Measurements from ENCODE around the gene CIB1. TPM values are rescaled to one million over a fixed set of nuclear protein-coding genes. Genes with fewer than 3 reads are reported as not detected.
A peak's percentile ranks its signal among the peaks of the same experiment; 100 is the strongest.

The CIB1 gene
- total RNA-seq, 1 donor from 2014 or later, result 19.8 TPM

DNA sequence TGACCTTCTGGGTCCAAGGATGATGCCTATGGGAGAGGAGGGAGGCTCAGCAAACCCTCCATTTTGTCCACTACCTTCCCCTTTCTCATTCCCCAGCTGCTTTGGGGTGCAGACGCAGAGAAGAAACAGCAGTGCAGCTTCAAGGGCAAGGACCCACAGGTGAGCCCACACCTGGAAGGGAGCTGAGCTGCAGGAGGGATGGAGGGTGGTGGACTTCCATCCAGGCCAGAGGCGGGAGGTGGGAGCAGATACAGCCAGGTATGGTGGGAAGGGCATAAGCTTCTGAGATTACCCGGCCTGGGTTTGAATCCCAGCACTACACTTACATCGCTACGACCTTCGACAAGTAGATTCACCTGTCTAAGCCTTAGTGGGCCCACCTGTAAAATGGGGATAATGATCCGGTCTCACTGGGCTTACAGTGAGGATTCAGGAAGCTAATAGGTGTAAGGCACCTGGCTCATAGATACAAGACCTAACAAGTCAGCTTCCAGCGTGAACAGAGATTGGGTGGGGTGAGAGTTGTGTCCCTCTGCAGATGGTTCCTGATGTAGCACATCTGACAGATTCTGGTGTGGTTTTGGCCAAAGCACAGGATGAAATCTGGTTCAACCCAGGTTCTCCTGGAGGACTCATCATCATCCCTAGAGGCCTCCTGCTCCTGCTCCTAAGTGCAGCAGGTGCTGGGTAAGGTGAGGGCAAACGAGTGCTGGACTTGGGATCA, 15.9 kb downstream of the CIB1 start:
- Mint-ChIP-seq H3K4me3 (ENCODE audit: unreplicated experiment) (no peak overlapping the region), H3K9me3 (ENCODE audit: unreplicated experiment) (no peaks in the 10 kb centered on the region), H3K27me3 (ENCODE audit: unreplicated experiment) (no peaks in the 10 kb centered on the region), H3K36me3 (ENCODE audit: low read depth, unreplicated experiment) (no peaks in the 10 kb centered on the region), H3K27ac (ENCODE audit: unreplicated experiment) (no peak overlapping the region), H3K4me1 (ENCODE audit: unreplicated experiment) (no peaks in the 10 kb centered on the region)
- no peak for TF ChIP-seq CTCF (IDR thresholded peaks at IDR 0.05; ENCODE audit: unreplicated experiment)
- no peak for DNase-seq (ENCODE audit: low spot score)

- no peak overlapping the region for H3K27ac Mint-ChIP-seq (ENCODE audit: unreplicated experiment)
- H3K36me3 Mint-ChIP-seq (ENCODE audit: low read depth, unreplicated experiment), result peaks cover 6% of the 10 kb centered on the region
- DNase-seq (ENCODE audit: low spot score), result no peak
Observed at GRCh38 chr15:90214553-90215196, 19.1 kb downstream of the CIB1 start.

DNA sequence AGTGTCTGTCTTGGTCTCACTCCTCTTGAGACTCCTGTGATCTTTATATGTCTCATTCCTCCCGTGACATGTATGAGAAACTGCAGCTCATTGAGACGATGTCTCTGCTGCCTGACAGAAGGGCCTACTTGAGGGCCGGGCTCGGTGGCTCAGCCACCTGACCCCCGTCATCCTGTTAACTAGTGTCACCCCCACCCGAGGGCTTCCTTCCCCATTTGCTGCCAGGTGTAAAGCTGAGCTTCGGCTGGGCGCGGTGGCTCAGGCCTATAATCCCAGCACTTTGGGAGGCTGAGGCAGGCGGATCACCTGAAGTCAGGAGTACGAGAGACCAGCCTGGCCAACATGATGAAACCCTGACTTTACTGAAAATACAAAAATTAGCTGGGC, 19.9 kb downstream of the CIB1 start:
- Mint-ChIP-seq H3K9me3 (ENCODE audit: unreplicated experiment) (no peaks in the 10 kb centered on the region), H3K4me3 (ENCODE audit: unreplicated experiment) (no peak overlapping the region), H3K36me3 (ENCODE audit: low read depth, unreplicated experiment) (peaks cover 6% of the 10 kb centered on the region), H3K4me1 (ENCODE audit: unreplicated experiment) (peaks cover 13% of the 10 kb centered on the region), H3K27me3 (ENCODE audit: unreplicated experiment) (peaks cover 1% of the 10 kb centered on the region), H3K27ac (ENCODE audit: unreplicated experiment) (no peak overlapping the region)
- no peak for DNase-seq (ENCODE audit: low spot score)
- TF ChIP-seq CTCF (IDR thresholded peaks at IDR 0.05; ENCODE audit: unreplicated experiment), result no peak

More at GRCh38 chr15:90214553-90215196, 19.1 kb downstream of the CIB1 start:
- H3K4me3 Mint-ChIP-seq (ENCODE audit: unreplicated experiment), result no peak overlapping the region
- no peaks in the 10 kb centered on the region for H3K9me3 Mint-ChIP-seq (ENCODE audit: unreplicated experiment)
- H3K27me3 Mint-ChIP-seq (ENCODE audit: unreplicated experiment), result peaks cover 1% of the 10 kb centered on the region
- H3K4me1 Mint-ChIP-seq (ENCODE audit: unreplicated experiment), result peaks cover 13% of the 10 kb centered on the region
- peak; percentile 17 for TF ChIP-seq CTCF (IDR thresholded peaks at IDR 0.05; ENCODE audit: unreplicated experiment)

DNA sequence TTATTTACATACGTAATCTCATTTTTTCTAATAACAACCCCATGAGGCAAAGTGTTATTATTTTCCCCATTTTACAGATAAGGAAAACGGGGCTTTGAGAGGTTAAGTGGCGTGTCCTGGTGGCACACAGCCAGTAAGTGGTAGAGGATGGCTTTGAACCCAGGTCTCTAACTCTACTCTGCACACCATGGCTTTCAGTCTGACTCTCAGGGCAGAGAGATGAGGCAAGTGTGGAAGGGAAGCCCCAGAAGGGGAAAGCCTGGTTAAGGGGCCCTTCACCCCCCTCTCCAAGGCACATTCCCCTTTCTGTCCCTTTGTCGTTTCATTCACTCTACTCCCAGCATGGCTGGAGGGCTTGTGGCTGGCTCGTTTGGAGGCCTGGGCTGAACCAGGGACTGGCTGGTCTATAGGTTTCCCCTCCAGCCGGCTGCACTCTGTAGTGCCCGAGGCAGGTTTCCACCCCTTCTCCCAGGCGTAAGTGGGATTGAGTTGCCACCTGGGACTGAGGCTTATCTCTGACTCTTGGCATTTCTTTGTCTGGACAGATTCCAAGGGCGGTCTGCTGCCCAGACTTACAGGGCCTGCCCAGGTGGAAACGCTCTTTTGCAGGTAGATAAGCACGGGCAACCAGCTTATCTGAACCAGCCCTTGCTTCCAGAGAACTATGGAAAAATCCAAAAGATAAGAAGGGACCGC, 20.5 kb downstream of the CIB1 start:
- H3K4me1 Mint-ChIP-seq (ENCODE audit: unreplicated experiment), result peaks cover 13% of the 10 kb centered on the region
- H3K27ac Mint-ChIP-seq (ENCODE audit: unreplicated experiment), result no peak overlapping the region
- no peak for TF ChIP-seq CTCF (IDR thresholded peaks at IDR 0.05; ENCODE audit: unreplicated experiment)
- no peak for DNase-seq (ENCODE audit: low spot score)
- H3K4me3 Mint-ChIP-seq (ENCODE audit: unreplicated experiment), result no peak overlapping the region
- no peaks in the 10 kb centered on the region for H3K9me3 Mint-ChIP-seq (ENCODE audit: unreplicated experiment)
- H3K36me3 Mint-ChIP-seq (ENCODE audit: low read depth, unreplicated experiment), result peaks cover 6% of the 10 kb centered on the region
- H3K27me3 Mint-ChIP-seq (ENCODE audit: unreplicated experiment), result peaks cover 1% of the 10 kb centered on the region

Measured in endothelial cell (in vitro differentiated cells).